Ammon's horn (tissue), 1 donor: ENCODE data around the gene FXYD6.

Experiments used
- DNase-seq: peaks from one replicate; pipeline ENCODE4 v3.0.0-alpha.2; 2016; ENCODE audit warnings: low spot score

The FXYD6 gene

GRCh38 chr11:117828611-117829368, 47.7 kb downstream of the FXYD6 start:
- no peak for DNase-seq

GRCh38 chr11:117827521-117828511, 48.6 kb downstream of the FXYD6 start:
- no peak for DNase-seq

GRCh38 chr11:117826832-117827231, 49.6 kb downstream of the FXYD6 start:
- DNase-seq, result no peak

- DNase-seq, result no peak
Observed at GRCh38 chr11:117826190-117826570, 50.3 kb downstream of the FXYD6 start.

- no peak for DNase-seq
Observed at GRCh38 chr11:117825538-117826189, 50.8 kb downstream of the FXYD6 start.

GRCh38 chr11:117824571-117825537, 51.6 kb downstream of the FXYD6 start, which contains the start of gene FXYD2:
TSS of gene FXYD2 (minus strand) at chr11:117824744. CDS start at chr11:117824678, 66 bp downstream.
- no peak for DNase-seq

GRCh38 chr11:117823946-117824420, 52.5 kb downstream of the FXYD6 start:
- DNase-seq, result no peak

- no peak for DNase-seq
Observed at GRCh38 chr11:117823294-117823945, 53.0 kb downstream of the FXYD6 start.

- DNase-seq, result no peak
Observed at GRCh38 chr11:117822074-117823033, 54.1 kb downstream of the FXYD6 start.

GRCh38 chr11:117821431-117821830, 55.0 kb downstream of the FXYD6 start:
- no peak for DNase-seq

GRCh38 chr11:117820516-117820915, 55.9 kb downstream of the FXYD6 start:
- DNase-seq, result no peak

GRCh38 chr11:117820071-117820470, 56.4 kb downstream of the FXYD6 start:
- no peak for DNase-seq

- peak; percentile 75 for DNase-seq
Observed at GRCh38 chr11:117819096-117820040, 57.1 kb downstream of the FXYD6 start.

GRCh38 chr11:117818041-117818873, 58.2 kb downstream of the FXYD6 start:
- DNase-seq, result no peak

- peak; percentile 88 for DNase-seq
Observed at GRCh38 chr11:117817368-117818040, 59.0 kb downstream of the FXYD6 start.

- DNase-seq, result no peak
Observed at GRCh38 chr11:117816846-117817367, 59.6 kb downstream of the FXYD6 start.
